Stimulated activated CD4-positive, alpha-beta T cell treated with anti-CD3 and anti-CD28 coated beads, Interleukin-2, amount 100 ng/mL, for 4 hours (primary cell): ENCODE data around the gene ZNF205.
A peak's percentile ranks its signal among the peaks of the same experiment; 100 is the strongest.
"Not testable (repeated sequence)": the region's sequence is repeated elsewhere in the genome, so short reads cannot be mapped to it uniquely, and the experiment has no call there.

Experiments used
- DNase-seq: peaks from one replicate; pipeline ENCODE4 v3.0.0-alpha.2; 2020; ENCODE audit warnings: low read depth

Gene ZNF205

DNA sequence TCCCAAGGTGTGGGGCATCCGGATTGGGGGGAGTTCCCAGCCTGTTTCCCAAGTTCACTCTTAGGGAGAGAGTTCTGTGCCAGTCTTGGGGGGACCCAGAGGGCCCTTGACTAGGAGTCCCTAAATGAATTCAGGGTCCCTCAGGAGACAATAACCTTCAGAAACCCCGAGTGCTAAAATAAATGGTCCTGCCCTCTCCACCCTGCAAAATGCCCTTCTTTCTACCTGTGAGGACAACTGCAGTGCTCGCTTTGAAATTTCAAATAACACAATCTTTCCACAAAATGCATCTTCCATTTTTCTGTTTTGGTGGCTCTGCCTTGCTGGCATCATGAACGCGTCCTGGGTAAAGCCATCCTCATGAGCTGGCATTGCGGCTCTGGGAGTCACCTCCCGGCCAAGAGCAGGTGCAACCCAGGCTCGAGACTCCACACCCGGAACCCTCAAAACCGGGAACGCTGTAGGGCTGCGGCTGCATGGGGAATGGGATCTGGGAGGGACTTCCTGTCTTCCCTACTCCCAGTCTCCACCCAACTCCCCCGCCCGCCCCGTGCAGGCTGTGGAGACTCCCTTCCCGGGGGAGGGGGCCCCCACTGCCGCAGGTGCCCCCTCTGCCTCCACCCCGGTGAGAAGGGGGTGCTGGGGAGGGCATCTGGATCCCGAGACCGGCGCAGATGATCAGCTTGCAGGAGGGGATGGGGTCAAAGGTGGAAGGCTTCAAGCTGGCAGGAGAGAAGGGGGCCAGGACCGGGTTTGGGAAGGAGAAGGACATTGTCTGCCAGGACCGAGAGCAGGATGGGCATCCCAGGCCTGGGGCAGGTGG lies at the start of gene ZNF205:
Gene ZNF205, plus strand, starts transcription at position 529 of the 823 bp plus-strand sequence. CDS start 845 bp downstream, outside the sequence.
- DNase-seq = no peak

DNA sequence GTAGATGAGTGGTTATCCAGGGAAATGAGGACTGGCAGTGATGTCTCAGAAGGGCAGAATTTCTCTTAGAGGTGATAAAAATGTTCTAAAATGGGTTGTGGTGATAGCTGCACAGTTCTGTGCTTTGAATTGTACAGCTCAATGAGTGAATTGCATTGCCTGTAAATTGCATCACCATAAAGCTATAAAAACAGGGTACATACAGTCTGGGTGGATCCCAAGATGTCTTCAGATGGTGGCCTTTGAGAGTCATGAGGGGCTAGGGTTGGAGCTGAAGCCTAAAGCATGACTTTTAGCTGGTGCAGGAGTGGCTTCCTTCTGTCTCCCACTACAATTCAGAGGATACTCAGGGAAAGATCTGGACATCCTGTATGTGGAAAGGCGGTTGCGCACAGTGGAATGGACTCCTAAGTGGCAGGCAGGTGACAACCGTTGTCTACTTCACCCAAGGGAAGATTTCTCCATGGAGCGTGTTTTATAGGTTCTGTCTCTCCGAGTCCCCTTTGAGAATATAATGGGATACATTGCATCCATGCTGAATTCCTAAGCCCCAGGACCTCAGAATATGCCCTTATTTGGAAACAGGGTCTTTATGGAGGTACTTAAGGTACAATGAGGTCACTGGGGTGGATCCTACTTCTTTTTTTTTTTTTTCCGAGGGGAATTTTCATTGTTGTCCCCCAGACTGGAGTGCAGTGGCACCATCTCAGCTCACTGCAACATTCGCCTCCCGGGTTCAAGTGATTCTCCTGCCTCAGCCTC lies 48.6 kb upstream of the ZNF205 start:
- no peak for DNase-seq

DNA sequence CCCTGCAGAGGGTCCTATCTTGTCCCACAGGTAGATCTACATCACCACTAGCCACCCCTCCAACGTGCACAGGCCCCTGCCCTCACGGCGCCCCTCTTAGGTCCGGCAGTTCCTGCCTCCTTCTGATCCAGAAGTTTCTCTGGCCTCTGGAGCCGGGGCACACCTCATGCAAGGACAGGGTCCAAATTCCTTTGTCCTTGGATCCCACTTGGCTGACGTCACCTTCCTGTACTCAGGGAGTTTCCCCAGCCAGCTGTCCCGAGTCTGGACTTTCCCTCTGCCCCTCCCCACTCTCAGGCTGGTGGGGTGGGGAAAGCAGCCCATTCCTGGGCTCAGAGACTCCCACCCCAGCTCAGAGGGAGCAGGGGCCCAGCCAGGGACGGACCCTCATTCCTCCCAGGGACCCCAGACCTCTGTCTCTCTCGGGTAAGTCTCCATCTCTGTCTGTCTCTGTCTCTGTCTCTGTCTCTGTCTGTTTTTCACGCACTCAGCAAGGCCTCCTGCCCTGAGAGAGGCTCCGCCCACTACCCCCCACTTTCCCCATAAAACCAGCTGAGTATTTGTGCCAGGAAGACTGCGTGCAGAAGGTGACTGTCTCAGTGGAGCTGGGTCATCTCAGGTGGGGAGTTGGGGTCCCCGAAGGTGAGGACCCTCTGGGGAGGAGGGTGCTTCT lies 47.2 kb upstream of the ZNF205 start, which contains the start of gene IL32:
Gene IL32, plus strand, starts transcription at position 572 of the 673 bp plus-strand sequence. CDS start 172 bp downstream, outside the sequence.
- DNase-seq = peak; percentile 60

DNA sequence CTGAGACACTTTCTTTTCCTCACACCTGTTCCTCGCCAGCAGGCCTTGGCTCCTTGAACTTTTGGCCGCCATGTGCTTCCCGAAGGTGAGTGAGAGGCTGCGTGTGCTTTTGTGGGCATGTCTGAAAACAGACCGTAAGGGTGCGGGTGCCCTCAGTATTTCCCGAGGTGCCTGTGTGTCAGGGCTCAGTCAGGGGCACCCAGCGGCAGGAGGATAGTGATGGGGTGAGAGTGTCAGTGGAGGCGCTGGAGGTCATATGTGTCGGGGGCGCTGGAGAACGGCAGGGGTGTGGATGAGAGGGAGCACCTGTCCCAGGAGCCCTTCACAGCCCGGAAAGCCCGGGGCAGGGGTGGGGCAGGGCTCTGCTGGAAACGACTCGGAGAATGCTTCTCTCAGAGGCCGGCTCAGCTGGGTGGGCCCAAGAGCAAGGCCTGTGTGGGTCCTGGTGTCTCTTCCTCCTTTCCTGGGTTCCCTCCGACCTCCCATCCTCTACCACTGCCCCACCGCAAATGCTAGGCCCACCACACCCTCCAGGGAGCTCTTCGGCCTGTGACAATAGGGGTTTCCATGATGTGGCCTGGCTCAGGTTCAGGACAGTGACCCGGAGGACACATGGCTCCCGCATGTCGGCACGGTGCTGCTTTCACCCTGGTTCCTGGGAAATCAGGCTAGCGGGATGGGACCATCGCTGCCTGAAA lies 46.5 kb upstream of the ZNF205 start:
- DNase-seq = no peak

DNA sequence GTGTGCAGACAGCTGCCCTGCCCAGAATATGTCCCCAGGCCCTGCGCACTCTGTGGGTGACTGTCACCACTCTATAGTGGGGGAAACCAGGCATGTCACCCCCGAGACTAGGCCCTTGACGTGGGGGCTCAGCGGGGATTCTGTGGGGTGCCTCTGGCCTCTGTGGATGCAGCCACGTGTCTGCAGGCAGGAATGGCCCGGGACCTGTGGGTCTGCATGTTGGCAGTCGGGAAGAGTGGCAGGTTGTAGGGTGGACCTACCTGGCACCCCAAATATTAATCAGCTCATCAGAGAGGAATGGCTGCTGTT lies 46.0 kb upstream of the ZNF205 start:
- DNase-seq = no peak

DNA sequence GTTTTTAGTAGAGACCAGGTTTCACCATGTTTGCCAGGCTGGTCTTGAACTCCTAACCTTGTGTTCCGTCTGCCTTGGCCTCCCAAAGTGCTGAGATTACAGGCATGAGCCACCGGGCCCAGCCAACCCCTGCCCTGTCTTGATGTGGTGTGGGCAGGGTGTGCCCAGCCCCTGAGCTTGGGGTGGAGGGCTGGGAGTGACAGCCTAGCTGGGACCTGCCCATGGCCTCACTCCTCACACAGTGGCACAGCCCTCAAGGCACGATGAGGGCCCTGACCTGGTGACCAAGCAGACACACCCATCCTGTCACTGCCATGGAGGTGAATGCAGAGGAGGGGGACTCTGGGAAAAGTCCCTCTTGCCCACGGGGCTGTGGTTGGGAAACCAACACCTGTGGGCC lies 43.9 kb upstream of the ZNF205 start:
- no peak for DNase-seq

DNA sequence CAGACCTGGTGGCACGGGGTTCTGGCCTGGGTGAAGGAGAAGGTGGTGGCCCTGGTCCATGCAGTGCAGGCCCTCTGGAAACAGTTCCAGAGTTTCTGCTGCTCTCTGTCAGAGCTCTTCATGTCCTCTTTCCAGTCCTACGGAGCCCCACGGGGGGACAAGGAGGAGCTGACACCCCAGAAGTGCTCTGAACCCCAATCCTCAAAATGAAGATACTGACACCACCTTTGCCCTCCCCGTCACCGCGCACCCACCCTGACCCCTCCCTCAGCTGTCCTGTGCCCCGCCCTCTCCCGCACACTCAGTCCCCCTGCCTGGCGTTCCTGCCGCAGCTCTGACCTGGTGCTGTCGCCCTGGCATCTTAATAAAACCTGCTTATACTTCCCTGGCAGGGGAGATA lies 43.2 kb upstream of the ZNF205 start:
- DNase-seq = not testable (repeated sequence)

DNA sequence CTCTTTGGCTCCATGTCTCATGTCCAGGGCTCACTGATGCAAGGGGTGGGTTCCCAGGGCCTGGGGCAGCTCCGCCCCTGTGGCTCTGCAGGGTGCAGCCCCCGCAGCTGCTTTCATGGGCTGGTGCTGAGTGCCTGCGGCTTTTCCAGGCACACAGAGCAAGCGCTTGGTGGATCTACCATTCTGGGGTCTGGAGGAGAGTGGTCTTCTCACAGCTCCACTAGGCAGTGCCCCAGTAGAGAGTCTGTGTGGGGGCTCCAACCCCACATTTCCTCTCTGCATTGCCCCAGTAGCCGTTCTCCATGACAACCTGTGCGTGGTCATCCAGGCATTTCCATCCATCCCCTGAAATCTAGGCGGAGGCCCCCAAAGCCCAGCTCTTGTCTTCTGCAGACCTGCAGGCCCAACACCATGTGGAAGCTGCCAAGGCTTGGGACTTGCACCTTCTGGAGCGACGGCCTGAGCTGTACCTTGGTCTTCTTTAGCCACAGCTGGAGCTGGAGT lies 41.7 kb upstream of the ZNF205 start:
- DNase-seq = no peak

DNA sequence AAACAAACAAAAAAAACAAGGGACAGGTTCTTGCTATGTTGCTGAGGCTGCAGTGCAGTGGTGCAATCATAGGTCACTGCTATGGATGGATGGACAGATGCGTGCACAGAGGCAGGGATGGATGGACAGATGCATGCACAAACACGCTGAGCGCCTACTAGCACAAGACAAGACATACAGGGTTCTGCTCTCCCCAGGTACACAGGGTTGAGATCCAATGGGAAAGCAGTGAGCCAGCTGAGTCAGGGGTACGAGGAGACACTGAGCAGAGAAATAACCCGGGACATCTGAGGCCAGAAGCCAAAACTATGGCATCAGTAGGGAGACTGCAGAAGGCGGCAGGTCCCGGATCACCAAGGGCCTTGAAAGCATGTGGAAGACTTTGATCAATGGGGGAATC lies 40.7 kb upstream of the ZNF205 start:
- DNase-seq = no peak

DNA sequence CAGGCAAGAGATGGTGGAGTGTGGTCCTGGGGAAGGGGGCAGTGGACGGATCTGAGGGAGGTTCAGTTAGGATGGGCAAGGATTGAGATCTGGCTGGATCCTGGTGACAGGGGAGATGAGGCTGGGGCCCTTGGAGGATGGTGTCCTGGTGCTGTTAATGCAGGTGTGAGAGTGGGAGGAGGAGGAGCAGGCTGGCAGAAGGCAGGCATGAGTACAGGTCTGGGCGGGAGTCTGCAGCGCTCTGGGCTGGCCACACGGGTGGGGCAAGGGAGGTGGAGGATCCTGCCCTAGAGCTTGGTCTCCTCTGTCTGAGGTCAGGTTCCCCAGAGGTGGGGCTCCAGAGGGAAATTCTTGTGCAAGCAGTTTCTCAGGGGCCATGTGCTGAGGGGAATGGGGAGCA lies 40.2 kb upstream of the ZNF205 start:
- DNase-seq = not testable (repeated sequence)

DNA sequence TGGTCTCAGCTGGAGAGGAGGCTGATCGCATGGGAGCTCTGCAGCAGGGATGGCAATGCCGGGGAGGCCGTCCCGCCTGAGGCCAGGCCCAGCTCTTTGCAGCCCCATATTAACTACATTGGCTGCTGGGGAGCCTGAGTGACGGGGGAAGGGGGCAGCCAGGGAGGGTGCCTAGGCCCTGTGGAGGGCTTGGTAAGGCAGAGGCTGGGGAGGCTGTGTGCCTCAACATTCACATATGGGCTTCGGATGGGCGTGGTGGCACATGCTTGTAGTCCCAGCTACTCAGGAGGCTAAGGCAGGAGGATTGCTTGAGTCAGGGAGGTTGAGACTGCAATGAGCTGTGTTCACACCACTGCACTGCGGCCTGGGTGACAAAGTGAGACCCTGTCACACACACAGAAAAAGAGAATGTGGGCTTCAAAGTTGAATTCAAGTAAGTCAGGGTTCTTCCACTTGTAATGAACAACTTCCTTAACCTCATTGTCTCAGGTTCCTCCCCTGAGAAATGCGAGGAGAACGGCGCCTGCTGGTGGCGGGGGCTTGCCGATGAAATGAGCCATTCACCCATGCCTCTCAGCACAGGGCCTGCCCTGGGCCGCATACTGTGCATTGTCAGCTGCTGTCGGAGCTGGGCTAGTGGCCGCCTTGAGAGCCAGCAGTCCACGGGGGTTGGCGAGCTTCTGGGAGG lies 39.7 kb upstream of the ZNF205 start:
- DNase-seq = not testable (repeated sequence)

DNA sequence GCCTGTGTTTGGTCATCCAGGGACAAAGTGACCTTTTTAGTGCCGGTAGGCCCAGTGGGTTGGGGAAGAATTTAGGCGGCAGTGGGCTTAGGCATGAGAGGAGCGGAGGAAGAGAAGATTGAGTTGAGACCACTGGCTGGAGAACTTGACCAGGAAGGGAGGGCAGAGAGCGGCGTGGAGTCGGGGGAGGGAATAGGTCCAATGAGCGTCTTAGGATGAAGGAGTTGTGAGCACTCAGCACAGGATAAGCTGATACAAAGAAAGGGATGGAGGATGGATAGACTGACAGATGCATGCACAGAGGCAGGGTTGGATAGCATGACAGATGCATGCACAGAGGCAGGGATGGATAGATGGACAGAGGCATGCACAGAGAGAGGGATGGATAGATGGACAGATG lies 38.9 kb upstream of the ZNF205 start:
- no peak for DNase-seq

DNA sequence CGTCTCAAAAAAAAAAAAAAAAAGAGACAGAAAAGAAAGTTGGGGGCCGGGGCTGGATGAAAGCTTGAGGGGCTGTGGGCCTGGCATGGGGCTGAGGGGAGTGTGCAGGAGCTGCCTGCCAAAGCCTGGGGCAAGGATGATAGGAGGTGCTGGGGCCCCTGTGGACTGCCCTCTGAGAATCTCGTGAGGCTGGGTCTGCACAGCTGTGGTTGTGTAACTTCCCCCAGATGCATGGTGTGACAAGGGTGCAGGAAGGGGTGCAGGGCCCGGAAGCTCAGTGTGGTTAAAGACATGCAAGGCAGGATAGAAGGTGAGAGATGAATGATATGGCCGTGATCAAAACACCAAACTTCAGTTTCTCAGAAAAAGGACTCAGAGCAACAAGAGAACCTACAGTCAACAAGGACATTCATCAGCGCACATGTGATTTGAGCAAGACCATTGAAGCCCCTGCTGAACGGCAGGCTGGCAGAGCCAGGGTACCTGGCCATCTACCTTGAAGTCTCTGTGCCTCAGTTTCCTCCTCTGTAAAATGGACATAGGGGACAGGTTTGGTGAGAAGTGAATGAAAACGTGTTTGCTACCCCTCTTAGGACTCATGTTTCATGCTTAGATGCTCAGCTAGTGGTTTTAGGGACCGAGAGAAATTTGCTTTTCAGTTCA lies 37.4 kb upstream of the ZNF205 start:
- DNase-seq = no peak

DNA sequence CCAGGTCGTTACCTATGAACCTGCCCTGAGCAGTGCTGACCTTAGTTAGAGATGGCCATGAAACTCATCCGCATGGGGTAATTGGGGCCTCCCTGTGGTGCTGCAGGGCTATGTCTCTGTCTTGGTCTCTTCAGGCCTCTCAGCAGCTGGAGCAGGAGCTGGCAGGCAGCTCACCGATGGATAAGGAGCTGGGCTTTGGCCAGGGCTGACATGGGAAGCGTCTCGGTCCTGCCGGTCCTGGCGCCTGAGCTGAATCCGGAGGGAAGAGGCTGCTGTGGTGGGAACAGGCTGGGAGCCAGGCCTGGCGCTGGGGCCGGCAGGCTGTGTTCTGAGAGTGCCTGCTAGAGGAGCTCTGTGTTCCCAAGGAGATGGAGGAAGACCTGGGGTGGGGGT lies 36.9 kb upstream of the ZNF205 start:
- DNase-seq = no peak

DNA sequence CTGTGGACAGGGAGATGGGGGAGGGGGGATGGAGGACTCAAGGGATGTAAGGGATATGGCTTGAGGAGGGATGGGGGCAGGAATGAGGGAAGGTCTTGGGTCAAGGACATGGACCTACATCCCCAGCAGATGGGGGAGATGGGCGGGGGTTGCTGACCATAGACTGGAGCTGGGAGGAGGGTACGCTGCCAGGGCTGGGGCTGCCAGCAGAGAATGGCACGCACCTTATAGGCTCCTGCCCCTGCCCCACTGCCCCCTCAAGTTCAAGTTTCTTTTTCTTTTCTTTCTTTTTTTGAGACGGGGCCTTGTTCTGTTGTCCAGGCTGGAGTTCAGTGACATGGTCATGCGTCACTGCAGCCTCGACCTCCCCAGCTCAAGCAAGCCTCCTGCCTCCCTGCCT lies 36.4 kb upstream of the ZNF205 start:
- not testable (repeated sequence) for DNase-seq

DNA sequence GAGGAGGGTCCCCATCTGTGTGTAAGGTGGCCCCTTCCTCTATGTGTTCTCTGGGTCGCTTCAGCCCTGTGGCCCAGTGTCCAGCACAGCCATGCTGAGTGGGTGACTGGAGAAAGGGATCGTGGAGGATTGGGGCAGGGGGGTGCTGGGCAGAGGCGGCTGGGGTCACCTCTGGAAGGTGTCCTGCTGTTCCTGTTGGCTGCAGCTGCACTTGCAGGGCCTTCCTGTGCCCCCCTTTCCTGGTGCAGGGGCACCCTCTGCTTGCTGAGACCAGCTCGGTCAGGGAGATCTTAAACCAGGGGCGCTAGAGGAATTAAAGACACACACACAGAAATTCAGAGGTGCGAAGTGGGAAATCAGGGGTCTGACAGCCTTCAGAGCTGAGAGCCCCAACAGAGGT lies 35.8 kb upstream of the ZNF205 start:
- no peak for DNase-seq

DNA sequence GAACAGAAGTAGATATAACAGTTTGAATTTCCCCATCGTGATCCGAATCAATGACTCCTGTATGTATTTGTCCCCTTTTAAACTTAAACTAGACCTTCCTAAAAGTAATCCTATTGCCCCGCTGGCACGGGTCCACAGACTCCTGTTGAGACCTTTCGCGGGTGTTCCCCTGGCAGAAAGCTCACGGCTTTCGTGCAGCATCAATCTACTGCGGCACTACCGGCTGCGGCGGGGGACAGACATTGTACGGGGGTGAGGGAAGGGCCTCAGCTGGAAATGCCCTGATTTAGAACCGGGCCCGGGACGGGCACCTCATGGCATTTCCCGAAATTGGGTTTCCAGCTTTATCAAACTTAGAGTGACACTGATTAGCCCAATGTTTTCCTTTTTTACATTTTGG lies 32.4 kb upstream of the ZNF205 start:
- DNase-seq = no peak

DNA sequence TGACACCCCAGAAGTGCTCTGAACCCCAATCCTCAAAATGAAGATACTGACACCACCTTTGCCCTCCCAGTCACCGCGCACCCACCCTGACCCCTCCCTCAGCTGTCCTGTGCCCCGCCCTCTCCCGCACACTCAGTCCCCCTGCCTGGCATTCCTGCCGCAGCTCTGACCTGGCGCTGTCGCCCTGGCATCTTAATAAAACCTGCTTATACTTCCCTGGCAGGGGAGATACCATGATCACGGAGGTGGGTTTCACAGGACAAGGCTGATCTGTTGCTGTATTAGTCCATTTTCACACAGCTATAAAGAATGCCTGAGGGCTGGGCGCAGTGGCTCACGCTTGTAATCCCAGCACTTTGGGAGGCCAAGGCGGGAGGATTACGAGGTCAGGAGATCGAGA lies 30.4 kb upstream of the ZNF205 start:
- not testable (repeated sequence) for DNase-seq

DNA sequence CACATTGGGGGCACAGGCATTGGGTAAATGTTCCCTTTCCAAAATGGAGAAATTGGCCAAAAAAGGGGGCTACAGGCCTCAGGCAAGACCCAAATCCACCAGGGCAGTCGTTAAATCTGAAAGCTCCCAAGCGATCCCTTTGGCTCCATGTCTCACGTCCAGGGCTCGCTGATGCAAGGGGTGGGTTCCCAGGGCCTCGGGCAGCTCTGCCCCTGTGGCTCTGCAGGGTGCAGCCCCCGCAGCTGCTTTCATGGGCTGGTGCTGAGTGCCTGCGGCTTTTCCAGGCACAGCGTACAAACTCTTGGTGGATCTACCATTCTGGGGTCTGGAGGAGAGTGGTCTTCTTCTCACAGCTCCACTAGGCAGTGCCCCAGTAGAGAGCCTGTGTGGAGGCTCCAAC lies 29.0 kb upstream of the ZNF205 start:
- not testable (repeated sequence) for DNase-seq

DNA sequence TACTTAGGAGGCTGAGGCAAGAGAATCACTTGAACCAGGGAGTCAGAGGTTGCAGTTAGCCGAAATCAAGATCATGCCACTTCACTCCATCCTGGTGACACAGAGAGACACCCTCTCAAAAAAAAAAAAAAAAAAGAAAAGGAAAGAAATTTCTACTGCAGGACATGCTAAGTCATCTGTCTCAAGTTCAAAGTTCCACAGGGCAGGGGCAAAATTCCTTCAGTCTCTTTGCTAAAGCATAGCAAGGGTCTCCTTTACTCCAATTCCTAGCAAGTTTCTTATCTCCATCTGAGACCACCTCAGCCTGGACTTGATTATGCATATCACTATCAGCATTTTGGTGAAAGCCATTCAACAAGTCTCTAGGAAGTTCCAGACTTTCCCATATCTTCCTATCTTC lies 27.9 kb upstream of the ZNF205 start:
- DNase-seq = no peak
